Ishikawa (cell line): ENCODE results near the gene RAB10.

Experiments
- CREB1 ChIP-seq: IDR thresholded peaks from 2 replicates; pipeline ENCODE4 v1.6.1; 2012; ENCODE audit warnings: low read depth
- NFIC ChIP-seq: IDR thresholded peaks from 2 replicates; pipeline ENCODE4 v1.6.1; 2012
- TAF1 ChIP-seq: IDR thresholded peaks from 2 replicates; pipeline ENCODE4 v1.6.1; 2012; ENCODE audit warnings: low read depth, mild to moderate bottlenecking
- TF ChIP-seq, protein P1 (sequence below): IDR thresholded peaks from 2 replicates; pipeline ENCODE4 v1.6.1; 2012; ENCODE audit warnings: low read depth, mild to moderate bottlenecking

DNA sequence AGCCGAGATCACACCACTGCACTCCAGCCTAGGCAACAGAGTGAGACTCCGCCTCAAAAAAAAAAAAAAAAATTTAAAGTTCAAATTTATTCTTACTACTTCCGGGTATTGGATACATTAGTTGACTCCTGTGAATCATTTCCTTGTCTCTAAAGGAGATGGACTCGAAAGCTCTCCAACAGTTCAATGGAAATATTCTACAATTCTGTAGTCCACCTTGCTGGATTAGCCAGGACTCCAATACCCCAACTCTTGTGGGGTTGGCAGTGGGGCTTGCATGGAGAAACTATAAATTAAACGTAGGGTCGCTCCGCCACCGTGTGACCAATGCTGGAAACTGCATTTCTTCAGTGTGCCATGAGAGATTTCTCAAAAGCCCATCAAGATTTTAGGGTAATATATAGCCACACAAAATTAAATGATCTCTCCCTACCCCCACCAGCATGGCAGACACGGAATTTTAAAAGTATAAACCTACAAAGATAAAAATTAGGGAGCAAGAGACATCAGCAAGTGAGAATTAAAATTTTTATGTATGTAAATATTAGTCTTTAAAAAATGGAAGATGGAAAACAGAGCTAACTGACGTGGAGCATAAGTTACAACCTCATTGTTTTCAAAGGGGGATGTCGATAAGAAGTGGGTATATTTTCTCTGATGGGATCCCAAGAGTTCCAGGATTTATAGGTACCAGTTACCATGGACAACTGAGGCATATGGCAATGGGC is 111.2 kb downstream of the RAB10 start:
- TF ChIP-seq TAF1 (no peak), NFIC (no peak), CREB1 (no peak)
- TF ChIP-seq, protein P1, sequence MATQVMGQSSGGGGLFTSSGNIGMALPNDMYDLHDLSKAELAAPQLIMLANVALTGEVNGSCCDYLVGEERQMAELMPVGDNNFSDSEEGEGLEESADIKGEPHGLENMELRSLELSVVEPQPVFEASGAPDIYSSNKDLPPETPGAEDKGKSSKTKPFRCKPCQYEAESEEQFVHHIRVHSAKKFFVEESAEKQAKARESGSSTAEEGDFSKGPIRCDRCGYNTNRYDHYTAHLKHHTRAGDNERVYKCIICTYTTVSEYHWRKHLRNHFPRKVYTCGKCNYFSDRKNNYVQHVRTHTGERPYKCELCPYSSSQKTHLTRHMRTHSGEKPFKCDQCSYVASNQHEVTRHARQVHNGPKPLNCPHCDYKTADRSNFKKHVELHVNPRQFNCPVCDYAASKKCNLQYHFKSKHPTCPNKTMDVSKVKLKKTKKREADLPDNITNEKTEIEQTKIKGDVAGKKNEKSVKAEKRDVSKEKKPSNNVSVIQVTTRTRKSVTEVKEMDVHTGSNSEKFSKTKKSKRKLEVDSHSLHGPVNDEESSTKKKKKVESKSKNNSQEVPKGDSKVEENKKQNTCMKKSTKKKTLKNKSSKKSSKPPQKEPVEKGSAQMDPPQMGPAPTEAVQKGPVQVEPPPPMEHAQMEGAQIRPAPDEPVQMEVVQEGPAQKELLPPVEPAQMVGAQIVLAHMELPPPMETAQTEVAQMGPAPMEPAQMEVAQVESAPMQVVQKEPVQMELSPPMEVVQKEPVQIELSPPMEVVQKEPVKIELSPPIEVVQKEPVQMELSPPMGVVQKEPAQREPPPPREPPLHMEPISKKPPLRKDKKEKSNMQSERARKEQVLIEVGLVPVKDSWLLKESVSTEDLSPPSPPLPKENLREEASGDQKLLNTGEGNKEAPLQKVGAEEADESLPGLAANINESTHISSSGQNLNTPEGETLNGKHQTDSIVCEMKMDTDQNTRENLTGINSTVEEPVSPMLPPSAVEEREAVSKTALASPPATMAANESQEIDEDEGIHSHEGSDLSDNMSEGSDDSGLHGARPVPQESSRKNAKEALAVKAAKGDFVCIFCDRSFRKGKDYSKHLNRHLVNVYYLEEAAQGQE, result no peak
